Measurements from ENCODE around the gene CACHD1. TPM values are rescaled to one million over a fixed set of nuclear protein-coding genes. Genes with fewer than 3 reads are reported as not detected.

Gene CACHD1
- total RNA-seq, 2 experiments from 2014 or later = not detected

GRCh38 chr1:64532646-64533045, 62.7 kb downstream of the CACHD1 start:
- no TSS peak for BruUV-seq (replicated peaks)
- intact Hi-C loops (cut with micrococcal nuclease; ENCODE audit: unreplicated experiment) = no loop called here
- no peak overlapping the region for H3K4me2 ChIP-seq (ENCODE audit: low read length)
- no peak overlapping the region for H3K27ac ChIP-seq (ENCODE audit: low read depth, low read length, poor library complexity, severe bottlenecking)
- H3K9me2 ChIP-seq (ENCODE audit: insufficient read depth, low read length) = no peaks in the 10 kb centered on the region
- H4K20me1 ChIP-seq (ENCODE audit: insufficient read depth, low read length) = no peaks in the 10 kb centered on the region
- POLR2A ChIA-PET = interaction anchor here (1.1 kb wide), 1 partner anchor 19 kb away, joined by 4 read pairs; no protein-coding TSS in a partner anchor
- no peak overlapping the region for H3K4me3 ChIP-seq (ENCODE audit: low read depth, low read length, poor library complexity, severe bottlenecking)
- H3K79me2 ChIP-seq (ENCODE audit: insufficient read depth, low read depth, low read length) = no peaks in the 10 kb centered on the region
- DNase-seq (ENCODE audit: low spot score) = no peak
- no peaks in the 10 kb centered on the region for H3K9me3 ChIP-seq (ENCODE audit: low read length)
- H2AFZ ChIP-seq (ENCODE audit: low read length) = no peak overlapping the region
- H3K36me3 ChIP-seq (ENCODE audit: insufficient read depth, low read length) = no peaks in the 10 kb centered on the region
- CTCF ChIA-PET (ENCODE audit: unreplicated experiment) = no interaction called here
- no peaks in the 10 kb centered on the region for H3K4me1 ChIP-seq (ENCODE audit: insufficient read depth, low read length, poor library complexity, severe bottlenecking)
- no peak for TF ChIP-seq EZH2phosphoT487 (IDR thresholded peaks at IDR 0.05; ENCODE audit: borderline replicate concordance, low read depth, low read length)
- TF ChIP-seq, protein P1, sequence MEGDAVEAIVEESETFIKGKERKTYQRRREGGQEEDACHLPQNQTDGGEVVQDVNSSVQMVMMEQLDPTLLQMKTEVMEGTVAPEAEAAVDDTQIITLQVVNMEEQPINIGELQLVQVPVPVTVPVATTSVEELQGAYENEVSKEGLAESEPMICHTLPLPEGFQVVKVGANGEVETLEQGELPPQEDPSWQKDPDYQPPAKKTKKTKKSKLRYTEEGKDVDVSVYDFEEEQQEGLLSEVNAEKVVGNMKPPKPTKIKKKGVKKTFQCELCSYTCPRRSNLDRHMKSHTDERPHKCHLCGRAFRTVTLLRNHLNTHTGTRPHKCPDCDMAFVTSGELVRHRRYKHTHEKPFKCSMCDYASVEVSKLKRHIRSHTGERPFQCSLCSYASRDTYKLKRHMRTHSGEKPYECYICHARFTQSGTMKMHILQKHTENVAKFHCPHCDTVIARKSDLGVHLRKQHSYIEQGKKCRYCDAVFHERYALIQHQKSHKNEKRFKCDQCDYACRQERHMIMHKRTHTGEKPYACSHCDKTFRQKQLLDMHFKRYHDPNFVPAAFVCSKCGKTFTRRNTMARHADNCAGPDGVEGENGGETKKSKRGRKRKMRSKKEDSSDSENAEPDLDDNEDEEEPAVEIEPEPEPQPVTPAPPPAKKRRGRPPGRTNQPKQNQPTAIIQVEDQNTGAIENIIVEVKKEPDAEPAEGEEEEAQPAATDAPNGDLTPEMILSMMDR (conservative IDR thresholded peaks at IDR 0.05; ENCODE audit: low read length) = no peak

GRCh38 chr1:64535938-64536835, 66.3 kb downstream of the CACHD1 start:
- H3K79me2 ChIP-seq (ENCODE audit: insufficient read depth, low read depth, low read length) = no peaks in the 10 kb centered on the region
- ChIA-PET CTCF (ENCODE audit: unreplicated experiment) (no interaction called here), POLR2A (interaction anchor here (0.7 kb wide), 1 partner anchor 18 kb away, joined by 5 read pairs; no protein-coding TSS in a partner anchor)
- no peak overlapping the region for H3K4me2 ChIP-seq (ENCODE audit: low read length)
- H3K9me3 ChIP-seq (ENCODE audit: low read length) = no peaks in the 10 kb centered on the region
- DNase-seq (ENCODE audit: low spot score) = no peak
- no peak for TF ChIP-seq EZH2phosphoT487 (IDR thresholded peaks at IDR 0.05; ENCODE audit: borderline replicate concordance, low read depth, low read length)
- TF ChIP-seq, protein P1 (conservative IDR thresholded peaks at IDR 0.05; ENCODE audit: low read length) = no peak
- no TSS peak for BruUV-seq (replicated peaks)
- intact Hi-C loops (cut with micrococcal nuclease; ENCODE audit: unreplicated experiment) = no loop called here
- no peak overlapping the region for H2AFZ ChIP-seq (ENCODE audit: low read length)
- H3K36me3 ChIP-seq (ENCODE audit: insufficient read depth, low read length) = no peaks in the 10 kb centered on the region
- H3K27ac ChIP-seq (ENCODE audit: low read depth, low read length, poor library complexity, severe bottlenecking) = no peak overlapping the region
- H3K9me2 ChIP-seq (ENCODE audit: insufficient read depth, low read length) = no peaks in the 10 kb centered on the region
- H4K20me1 ChIP-seq (ENCODE audit: insufficient read depth, low read length) = no peaks in the 10 kb centered on the region
- H3K4me1 ChIP-seq (ENCODE audit: insufficient read depth, low read length, poor library complexity, severe bottlenecking) = no peaks in the 10 kb centered on the region
- no peak overlapping the region for H3K4me3 ChIP-seq (ENCODE audit: low read depth, low read length, poor library complexity, severe bottlenecking)
